NCI-H2107 (cell line): Measurements from ENCODE around the gene SLC47A2.
A peak's percentile ranks its signal among the peaks of the same experiment; 100 is the strongest.
"Not testable (repeated sequence)": the region's sequence is repeated elsewhere in the genome, so short reads cannot be mapped to it uniquely, and the experiment has no call there.

ENCODE experiments used
- DNase-seq: peaks from one replicate; lab custom pipeline; 2025; lab: John Stamatoyannopoulos, UW

The SLC47A2 gene

GRCh38 chr17:19670908-19671307 is 45.5 kb downstream of the SLC47A2 start:
- DNase-seq = no peak

GRCh38 chr17:19669680-19670079 is 46.7 kb downstream of the SLC47A2 start:
- DNase-seq = not testable (repeated sequence)

- no peak for DNase-seq
Observed at GRCh38 chr17:19664821-19665181, 51.6 kb downstream of the SLC47A2 start.

- no peak for DNase-seq
Observed at GRCh38 chr17:19664136-19664820, 52.1 kb downstream of the SLC47A2 start.

GRCh38 chr17:19663097-19663496 is 53.3 kb downstream of the SLC47A2 start:
- DNase-seq = no peak

- DNase-seq = no peak
Observed at GRCh38 chr17:19661121-19661520, 55.3 kb downstream of the SLC47A2 start.

- no peak for DNase-seq
Observed at GRCh38 chr17:19660219-19660870, 56.0 kb downstream of the SLC47A2 start.

GRCh38 chr17:19659366-19660177 is 56.8 kb downstream of the SLC47A2 start:
- no peak for DNase-seq

GRCh38 chr17:19656851-19657581 is 59.4 kb downstream of the SLC47A2 start:
- no peak for DNase-seq

GRCh38 chr17:19656336-19656735 is 60.0 kb downstream of the SLC47A2 start:
- no peak for DNase-seq

- DNase-seq = no peak
Observed at GRCh38 chr17:19654896-19655295, 61.5 kb downstream of the SLC47A2 start.

- DNase-seq = no peak
Observed at GRCh38 chr17:19654342-19654886, 62.0 kb downstream of the SLC47A2 start.

- DNase-seq = no peak
Observed at GRCh38 chr17:19652595-19652994, 63.8 kb downstream of the SLC47A2 start.

GRCh38 chr17:19651451-19652238 is 64.7 kb downstream of the SLC47A2 start:
- no peak for DNase-seq

- DNase-seq = no peak
Observed at GRCh38 chr17:19650826-19651225, 65.6 kb downstream of the SLC47A2 start.

GRCh38 chr17:19649274-19649541 is 67.2 kb downstream of the SLC47A2 start:
- no peak for DNase-seq

GRCh38 chr17:19648475-19649273 is 67.7 kb downstream of the SLC47A2 start, which contains the start of gene ALDH3A2:
TSS of gene ALDH3A2 (plus strand) at chr17:19648751. CDS start at chr17:19648972, 221 bp downstream.
- peak; percentile 52 for DNase-seq

GRCh38 chr17:19647697-19648474 is 68.5 kb downstream of the SLC47A2 start:
- peak; percentile 51 for DNase-seq
